ENCODE data around the gene HPSE2.

HPSE2 gene

DNA sequence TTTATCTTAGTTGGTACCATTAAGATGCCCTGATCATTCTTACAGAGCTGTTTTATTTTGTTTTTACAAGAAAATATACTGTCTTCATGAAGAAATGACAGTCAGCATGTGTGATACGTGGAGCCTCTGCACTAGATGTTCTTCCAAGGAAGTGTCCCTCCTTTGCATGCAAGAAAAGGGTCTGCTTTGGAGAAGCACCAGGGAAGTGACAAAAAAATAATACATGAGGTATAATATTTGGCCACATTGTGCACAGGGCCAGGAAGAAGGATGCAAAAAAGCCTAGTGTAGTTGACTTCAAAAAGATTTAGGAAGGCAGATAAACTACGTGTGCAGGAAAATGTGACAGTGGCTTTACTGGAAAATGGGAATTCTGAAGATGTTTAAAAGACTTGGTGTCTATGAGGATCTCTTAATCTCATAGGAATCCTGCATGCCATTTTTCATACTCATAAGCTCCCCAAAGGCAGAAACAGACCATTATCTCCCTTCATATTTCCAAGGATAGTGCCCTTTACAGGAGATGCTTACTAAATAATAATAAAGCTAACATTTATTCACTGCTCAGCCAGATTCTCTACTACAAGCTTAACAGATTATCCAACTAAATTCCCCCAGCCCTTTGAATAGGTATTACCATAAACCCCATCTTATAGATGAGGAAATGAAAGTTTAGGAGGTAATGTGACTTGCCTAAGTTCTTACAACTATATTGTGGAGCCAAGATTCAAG, 284.2 kb downstream of the HPSE2 start:
- TF ChIP-seq, protein P1, sequence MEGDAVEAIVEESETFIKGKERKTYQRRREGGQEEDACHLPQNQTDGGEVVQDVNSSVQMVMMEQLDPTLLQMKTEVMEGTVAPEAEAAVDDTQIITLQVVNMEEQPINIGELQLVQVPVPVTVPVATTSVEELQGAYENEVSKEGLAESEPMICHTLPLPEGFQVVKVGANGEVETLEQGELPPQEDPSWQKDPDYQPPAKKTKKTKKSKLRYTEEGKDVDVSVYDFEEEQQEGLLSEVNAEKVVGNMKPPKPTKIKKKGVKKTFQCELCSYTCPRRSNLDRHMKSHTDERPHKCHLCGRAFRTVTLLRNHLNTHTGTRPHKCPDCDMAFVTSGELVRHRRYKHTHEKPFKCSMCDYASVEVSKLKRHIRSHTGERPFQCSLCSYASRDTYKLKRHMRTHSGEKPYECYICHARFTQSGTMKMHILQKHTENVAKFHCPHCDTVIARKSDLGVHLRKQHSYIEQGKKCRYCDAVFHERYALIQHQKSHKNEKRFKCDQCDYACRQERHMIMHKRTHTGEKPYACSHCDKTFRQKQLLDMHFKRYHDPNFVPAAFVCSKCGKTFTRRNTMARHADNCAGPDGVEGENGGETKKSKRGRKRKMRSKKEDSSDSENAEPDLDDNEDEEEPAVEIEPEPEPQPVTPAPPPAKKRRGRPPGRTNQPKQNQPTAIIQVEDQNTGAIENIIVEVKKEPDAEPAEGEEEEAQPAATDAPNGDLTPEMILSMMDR (IDR thresholded peaks at IDR 0.05; ENCODE audit: unreplicated experiment in 3 of 3), result no peak
- peaks cover 20% of the 10 kb centered on the region for H3K4me1 Mint-ChIP-seq
- H3K27me3 Mint-ChIP-seq (ENCODE audit: low read depth), result peaks cover 3% of the 10 kb centered on the region
- H3K36me3 Mint-ChIP-seq (ENCODE audit: low read depth), result no peaks in the 10 kb centered on the region
- H3K4me3 Mint-ChIP-seq, result no peak overlapping the region
- no peaks in the 10 kb centered on the region for H3K9me3 Mint-ChIP-seq
- H3K27ac Mint-ChIP-seq, result no peak overlapping the region

DNA sequence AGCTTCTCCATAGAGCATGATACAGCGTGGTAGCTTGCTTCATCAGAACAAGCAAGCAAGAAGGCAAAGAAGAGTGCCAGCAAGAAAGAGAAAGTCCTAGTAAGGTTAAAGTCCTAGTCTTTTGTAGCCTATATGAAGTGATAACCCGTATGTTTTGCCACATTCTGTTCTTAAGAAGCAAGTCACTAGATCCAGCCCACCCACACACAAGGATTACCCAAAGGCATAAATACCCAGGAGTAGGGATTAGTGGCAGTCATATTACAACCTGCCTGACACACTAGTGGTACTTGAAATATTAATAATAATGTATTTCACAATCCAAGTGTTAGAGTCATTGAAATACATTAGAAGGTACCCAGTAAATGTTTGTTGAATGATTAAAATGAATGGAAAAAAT, 285.5 kb downstream of the HPSE2 start:
- Mint-ChIP-seq H3K4me1 (peaks cover 18% of the 10 kb centered on the region), H3K4me3 (no peak overlapping the region), H3K27ac (peak overlapping the region in 1 of 3 experiments; percentile 56), H3K36me3 (ENCODE audit: low read depth) (no peaks in the 10 kb centered on the region), H3K9me3 (no peaks in the 10 kb centered on the region), H3K27me3 (ENCODE audit: low read depth) (peaks cover 3% of the 10 kb centered on the region)
- TF ChIP-seq, protein P1 (IDR thresholded peaks at IDR 0.05; ENCODE audit: unreplicated experiment in 3 of 3), result no peak

DNA sequence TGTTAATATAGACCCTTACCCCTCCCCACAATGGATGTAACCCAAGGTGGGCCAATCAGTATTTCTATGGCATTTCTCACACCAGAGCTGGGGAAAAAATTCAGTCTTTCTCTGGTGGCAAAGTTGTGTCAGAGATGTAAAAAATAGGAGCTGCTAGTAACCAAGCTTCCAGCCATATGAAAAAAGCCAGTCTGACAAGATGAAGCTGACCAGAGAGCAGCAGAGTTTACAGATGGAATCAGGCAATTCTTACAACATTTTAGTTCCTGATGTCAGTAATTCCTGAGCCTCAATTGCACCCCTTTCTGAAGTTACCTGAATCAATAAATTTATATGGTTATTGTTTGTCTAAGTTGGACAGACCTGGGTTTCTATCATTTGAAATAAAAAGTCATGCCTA, 286.3 kb downstream of the HPSE2 start:
- Mint-ChIP-seq H3K36me3 (ENCODE audit: low read depth) (no peaks in the 10 kb centered on the region), H3K4me3 (no peak overlapping the region), H3K4me1 (peaks cover 18% of the 10 kb centered on the region), H3K27me3 (ENCODE audit: low read depth) (peaks cover 3% of the 10 kb centered on the region), H3K27ac (peak overlapping the region in 1 of 3 experiments; percentile 56), H3K9me3 (peaks cover 2% of the 10 kb centered on the region)
- TF ChIP-seq, protein P1 (IDR thresholded peaks at IDR 0.05; ENCODE audit: unreplicated experiment in 3 of 3), result no peak

- Mint-ChIP-seq H3K27me3 (ENCODE audit: low read depth) (peaks cover 3% of the 10 kb centered on the region), H3K27ac (no peak overlapping the region), H3K4me3 (no peak overlapping the region), H3K9me3 (peaks cover 6% of the 10 kb centered on the region), H3K4me1 (no peaks in the 10 kb centered on the region), H3K36me3 (ENCODE audit: low read depth) (no peaks in the 10 kb centered on the region)
- TF ChIP-seq, protein P1 (IDR thresholded peaks at IDR 0.05; ENCODE audit: unreplicated experiment in 3 of 3), result no peak
Measured at GRCh38 chr10:98943681-98944080, 292.0 kb downstream of the HPSE2 start.

DNA sequence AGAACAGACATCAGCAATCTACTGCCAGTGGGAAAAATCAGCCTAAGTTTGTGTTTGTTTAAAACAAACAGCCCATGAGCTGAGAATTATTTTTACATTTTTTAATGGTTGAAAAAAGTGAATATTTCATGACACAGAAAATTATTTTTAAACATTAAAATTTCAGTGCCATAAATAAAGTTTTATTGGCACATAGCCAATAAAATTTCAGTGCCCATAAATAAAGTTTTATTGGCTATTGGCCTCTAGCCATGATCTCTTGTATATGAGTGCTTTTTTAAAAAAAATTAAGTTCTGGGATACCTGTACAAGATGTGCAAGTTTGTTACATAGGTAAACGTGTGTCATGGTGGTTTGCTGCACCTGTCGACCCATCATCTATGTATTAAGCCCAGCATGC, 305.9 kb downstream of the HPSE2 start:
- TF ChIP-seq, protein P1 (IDR thresholded peaks at IDR 0.05; ENCODE audit: unreplicated experiment in 3 of 3), result no peak
- Mint-ChIP-seq H3K4me1 (peaks cover 8% of the 10 kb centered on the region), H3K9me3 (peaks cover 18% of the 10 kb centered on the region)

GRCh38 chr10:98925651-98926050, 310.0 kb downstream of the HPSE2 start:
- no peak overlapping the region for H3K27ac Mint-ChIP-seq
- TF ChIP-seq, protein P1 (IDR thresholded peaks at IDR 0.05; ENCODE audit: unreplicated experiment in 3 of 3), result no peak
- H3K27me3 Mint-ChIP-seq (ENCODE audit: low read depth), result peaks cover 7% of the 10 kb centered on the region
- no peak overlapping the region for H3K4me3 Mint-ChIP-seq
- H3K9me3 Mint-ChIP-seq, result peaks cover 4% of the 10 kb centered on the region
- H3K4me1 Mint-ChIP-seq, result peaks cover 25% of the 10 kb centered on the region
- H3K36me3 Mint-ChIP-seq (ENCODE audit: low read depth), result no peaks in the 10 kb centered on the region

More for the DNA sequence above, 305.9 kb downstream of the HPSE2 start:
- Mint-ChIP-seq H3K27me3 (ENCODE audit: low read depth) (peaks cover 7% of the 10 kb centered on the region), H3K36me3 (ENCODE audit: low read depth) (no peaks in the 10 kb centered on the region), H3K4me3 (no peak overlapping the region), H3K27ac (no peak overlapping the region)
